Mesenchymal stem cell (in vitro differentiated cells and primary cell): ENCODE results near the gene PIR. TPM values are rescaled to one million over a fixed set of nuclear protein-coding genes. Genes with fewer than 3 reads are reported as not detected.

Experiments
- DNase-seq: peaks from one replicate; pipeline ENCODE4 v3.0.0-alpha.2; 2013
- H2AFZ ChIP-seq: one replicate; pipeline ENCODE4 v1.6.1; 2013; ENCODE audit warnings: low read depth, mild to moderate bottlenecking, control low read depth, inconsistent platforms, low read length, moderate library complexity
- H2AK5ac ChIP-seq: 2 replicates; pipeline ENCODE4 v1.6.1; 2013; ENCODE audit warnings: low read length, moderate library complexity, mild to moderate bottlenecking, inconsistent platforms; ENCODE audit not compliant: severe bottlenecking
- H2BK120ac ChIP-seq: one replicate; pipeline ENCODE4 v1.6.1; 2013; ENCODE audit warnings: low read depth, mild to moderate bottlenecking, inconsistent platforms, low read length, moderate library complexity
- H2BK12ac ChIP-seq, 2 experiments: one replicate each; pipeline ENCODE4 v1.6.1; 2013; ENCODE audit warnings: inconsistent platforms in 2 of 2, low read length in 2 of 2, mild to moderate bottlenecking in 2 of 2, moderate library complexity in 2 of 2, control low read depth in 1 of 2
- H2BK15ac ChIP-seq: one replicate; pipeline ENCODE4 v1.6.1; 2013; ENCODE audit warnings: mild to moderate bottlenecking, low read depth, inconsistent platforms; ENCODE audit not compliant: poor library complexity, severe bottlenecking
- H2BK5ac ChIP-seq: 2 replicates; pipeline ENCODE4 v1.6.1; 2013; ENCODE audit warnings: low read depth, mild to moderate bottlenecking, low read length, control low read depth, inconsistent platforms; ENCODE audit not compliant: poor library complexity, severe bottlenecking
- H3K14ac ChIP-seq, 2 experiments: one replicate each; pipeline ENCODE4 v1.6.1; 2013; ENCODE audit warnings: inconsistent platforms in 2 of 2, low read length in 2 of 2, control low read depth in 1 of 2, mild to moderate bottlenecking in 1 of 2, moderate library complexity in 1 of 2
- H3K18ac ChIP-seq, 2 experiments: one replicate each; pipeline ENCODE4 v1.6.1; 2013; ENCODE audit warnings: inconsistent platforms in 2 of 2, low read length in 2 of 2, control low read depth in 1 of 2, low read depth in 1 of 2, mild to moderate bottlenecking in 1 of 2
- H3K23ac ChIP-seq, 2 experiments: one replicate each; pipeline ENCODE4 v1.6.1; 2013; ENCODE audit warnings: inconsistent platforms in 2 of 2, low read length in 2 of 2, mild to moderate bottlenecking in 2 of 2, moderate library complexity in 2 of 2, control low read depth in 1 of 2
- H3K27ac ChIP-seq: 2 replicates; pipeline ENCODE4 v1.5.1; 2013; ENCODE audit warnings: mild to moderate bottlenecking, moderate library complexity, low read length, control low read depth, inconsistent platforms; ENCODE audit not compliant: poor library complexity, severe bottlenecking
- H3K27me3 ChIP-seq, 2 experiments: 2 replicates each; pipeline versions ENCODE4 v1.6.1 to v1.7.0; 2013; ENCODE audit warnings: low read length in 2 of 2, mild to moderate bottlenecking in 2 of 2, moderate library complexity in 2 of 2, control low read depth in 1 of 2, inconsistent platforms in 1 of 2; ENCODE audit not compliant: control insufficient read depth in 1 of 2, insufficient read depth in 1 of 2
- H3K36me3 ChIP-seq, 2 experiments: 2 replicates each; pipeline versions ENCODE4 v1.6.1 to v1.7.0; 2013; ENCODE audit warnings: low read length in 2 of 2, control low read depth in 1 of 2, inconsistent platforms in 1 of 2, low read depth in 1 of 2, mild to moderate bottlenecking in 1 of 2; ENCODE audit not compliant: insufficient read depth in 2 of 2, control insufficient read depth in 1 of 2
- H3K4ac ChIP-seq, 2 experiments: one replicate each; pipeline ENCODE4 v1.6.1; 2013; ENCODE audit warnings: inconsistent platforms in 2 of 2, low read length in 2 of 2, mild to moderate bottlenecking in 2 of 2, moderate library complexity in 2 of 2, control low read depth in 1 of 2, low read depth in 1 of 2
- H3K4me1 ChIP-seq: 2 replicates; pipeline ENCODE4 v1.6.1; 2013; ENCODE audit warnings: low read depth, low read length, control low read depth; ENCODE audit not compliant: control insufficient read depth, insufficient read depth
- H3K4me2 ChIP-seq: 2 replicates; pipeline ENCODE4 v1.6.1; 2013; ENCODE audit warnings: low read length, mild to moderate bottlenecking, inconsistent platforms; ENCODE audit not compliant: poor library complexity, severe bottlenecking
- H3K4me3 ChIP-seq, 2 experiments: 2 replicates each; pipeline versions ENCODE4 v1.5.1 to v1.7.0; 2013; ENCODE audit warnings: low read length in 2 of 2, mild to moderate bottlenecking in 2 of 2, control low read depth in 1 of 2, low read depth in 1 of 2; ENCODE audit not compliant: insufficient read depth in 1 of 2
- H3K79me1 ChIP-seq: replicated peaks from 2 replicates; pipeline ENCODE4 v1.6.1; 2013; ENCODE audit warnings: mild to moderate bottlenecking, control low read depth, low read length, inconsistent platforms; ENCODE audit not compliant: poor library complexity, severe bottlenecking
- H3K9ac ChIP-seq: 2 replicates; pipeline ENCODE4 v1.7.0; 2013; ENCODE audit warnings: mild to moderate bottlenecking, low read length, moderate library complexity
- H3K9me3 ChIP-seq: 2 replicates; pipeline ENCODE4 v1.7.0; 2013; ENCODE audit warnings: mild to moderate bottlenecking, low read length; ENCODE audit not compliant: control insufficient read depth
- H4K8ac ChIP-seq: one replicate; pipeline ENCODE4 v1.6.1; 2013; ENCODE audit warnings: inconsistent platforms, mild to moderate bottlenecking, low read length, moderate library complexity
- H4K91ac ChIP-seq: one replicate; pipeline ENCODE4 v1.6.1; 2013; ENCODE audit warnings: mild to moderate bottlenecking, low read length, inconsistent platforms
- WGBS: methylation state at CpG from one replicate; pipeline ENCODE4 v1.1.7; 2013; ENCODE audit warnings: mixed read lengths; 5-methylcytosine and 5-hydroxymethylcytosine counted together
- polyA plus RNA-seq, 2 experiments: library from polyadenylated mRNA; stranded (reverse); fragments of 200-250 nt; gene quantifications; one replicate each; pipeline ENCODE4 v1.2.3, GENCODE V29; 2013

Gene PIR
- 26.5 TPM for polyA plus RNA-seq (2013, experiment 1 of 2)
- 27.1 TPM for polyA plus RNA-seq (2013, experiment 2 of 2)

DNA sequence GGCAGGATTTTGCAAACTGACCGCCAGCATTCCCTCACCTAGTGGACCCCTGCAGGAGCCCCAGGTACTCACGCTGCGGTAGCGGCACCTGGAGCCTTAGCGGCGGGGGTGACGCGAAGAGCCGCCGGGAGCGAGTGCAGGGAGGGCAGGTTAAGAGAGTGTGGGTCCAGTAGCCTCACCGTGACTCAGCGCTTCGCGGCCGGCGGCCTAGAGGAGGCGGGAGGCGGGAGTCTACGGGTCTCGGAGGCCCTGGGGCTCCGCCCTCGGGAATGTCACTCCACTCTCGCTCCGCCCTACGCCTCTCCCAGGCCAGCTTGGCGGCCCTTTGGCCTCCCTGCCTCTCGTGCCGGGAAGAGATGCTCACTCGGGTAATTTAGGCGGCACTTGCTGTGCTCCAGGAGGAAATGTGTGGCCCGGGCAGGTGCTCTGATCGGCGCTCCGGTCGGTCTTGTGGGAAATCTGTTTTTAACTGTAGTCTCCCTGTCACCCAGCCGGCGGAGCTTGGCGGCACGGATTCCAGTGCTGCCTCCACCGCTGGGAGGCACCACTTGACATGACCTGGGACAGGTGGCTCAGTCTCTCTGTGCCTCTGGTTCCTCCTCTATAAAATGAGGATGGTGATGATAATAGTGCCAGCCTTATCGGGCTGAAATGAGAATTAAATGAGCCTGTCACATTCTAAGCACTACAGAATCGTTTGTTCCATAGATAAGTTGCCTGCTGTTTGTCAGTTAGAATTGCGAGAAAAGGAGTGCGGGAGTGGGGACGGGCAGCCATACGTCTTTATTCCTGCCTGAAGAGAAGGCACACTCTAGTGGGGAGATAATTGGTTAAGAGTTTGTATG is at the start of gene PIR:
TSS of gene PIR (minus strand) at position 216 of the 845 bp plus-strand sequence. CDS start 2,076 bp downstream, outside the sequence.
- Histone ChIP-seq H2BK5ac (no peak within 1 kb of the TSS), H3K4ac (peak within 1 kb of the TSS in 1 of 2 experiments; percentile 15), H4K91ac (no peak within 1 kb of the TSS), H3K18ac (peak within 1 kb of the TSS; percentile 28), H3K4me2 (peak within 1 kb of the TSS; percentile 80), H3K36me3 (no peaks in the 10 kb centered on the region), H3K27ac (no peak within 1 kb of the TSS), H2AFZ (peak within 1 kb of the TSS; percentile 63), H2BK15ac (no peak within 1 kb of the TSS), H2BK120ac (no peak within 1 kb of the TSS), H3K9ac (peak within 1 kb of the TSS; percentile 84), H2AK5ac (no peak within 1 kb of the TSS), H3K79me1 (no peaks in the 10 kb centered on the region), H3K23ac (no peak within 1 kb of the TSS), H2BK12ac (peak within 1 kb of the TSS in 1 of 2 experiments; percentile 42), H3K9me3 (no peaks in the 10 kb centered on the region), H3K4me3 (peak within 1 kb of the TSS; percentile 55 to 79), H3K14ac (no peak within 1 kb of the TSS), H4K8ac (peak within 1 kb of the TSS; percentile 60), H3K27me3 (peaks cover 0 to 13% of the 10 kb centered on the region in 2 experiments), H3K4me1 (no peaks in the 10 kb centered on the region)
- DNase-seq, result peak; percentile 87
- whole genome bisulfite sequencing, result 10% methylated on average over 35 of the region's 47 CpGs

GRCh38 chrX:15530318-15530717 is 37.2 kb upstream of the PIR start:
- no peak overlapping the region for H2BK5ac ChIP-seq
- no peaks in the 10 kb centered on the region for H3K9me3 ChIP-seq
- no peak overlapping the region for H4K8ac ChIP-seq
- no peak overlapping the region for H2BK12ac ChIP-seq
- H3K4me1 ChIP-seq, result no peaks in the 10 kb centered on the region
- DNase-seq, result no peak
- no peak overlapping the region for H3K14ac ChIP-seq
- no peak overlapping the region for H3K9ac ChIP-seq
- H2BK15ac ChIP-seq, result no peak overlapping the region
- no peak overlapping the region for H2AK5ac ChIP-seq
- H2BK120ac ChIP-seq, result no peak overlapping the region
- H3K27me3 ChIP-seq, result peaks cover 0 to 9% of the 10 kb centered on the region in 2 experiments
- no peaks in the 10 kb centered on the region for H3K36me3 ChIP-seq
- no peak overlapping the region for H3K23ac ChIP-seq
- H3K27ac ChIP-seq, result no peak overlapping the region
- no peak overlapping the region for H3K4me2 ChIP-seq
- H3K4me3 ChIP-seq, result no peak overlapping the region
- H3K18ac ChIP-seq, result no peak overlapping the region
- H3K79me1 ChIP-seq, result no peaks in the 10 kb centered on the region
- WGBS, result 85% methylated on average over 3 of the region's 6 CpGs
- H2AFZ ChIP-seq, result no peak overlapping the region
- no peak overlapping the region for H3K4ac ChIP-seq
- no peak overlapping the region for H4K91ac ChIP-seq

GRCh38 chrX:15529165-15529564 is 36.0 kb upstream of the PIR start:
- Histone ChIP-seq H2BK5ac (no peak overlapping the region), H3K27me3 (peaks cover 0 to 9% of the 10 kb centered on the region in 2 experiments), H3K27ac (no peak overlapping the region), H3K9ac (no peak overlapping the region), H2BK15ac (no peak overlapping the region), H4K8ac (no peak overlapping the region), H4K91ac (no peak overlapping the region), H3K4me3 (no peak overlapping the region), H3K4me2 (no peak overlapping the region), H3K4me1 (no peaks in the 10 kb centered on the region), H3K23ac (no peak overlapping the region), H3K18ac (no peak overlapping the region), H3K9me3 (no peaks in the 10 kb centered on the region), H2BK120ac (no peak overlapping the region), H3K36me3 (no peaks in the 10 kb centered on the region), H3K14ac (no peak overlapping the region), H2AK5ac (no peak overlapping the region), H3K4ac (no peak overlapping the region), H3K79me1 (no peaks in the 10 kb centered on the region), H2BK12ac (no peak overlapping the region), H2AFZ (no peak overlapping the region)
- no peak for DNase-seq

GRCh38 chrX:15525664-15526416 is 32.7 kb upstream of the PIR start:
- peaks cover 2% of the 10 kb centered on the region for H3K9me3 ChIP-seq
- no peaks in the 10 kb centered on the region for H3K79me1 ChIP-seq
- no peak overlapping the region for H3K27ac ChIP-seq
- no peak overlapping the region for H3K23ac ChIP-seq
- no peak overlapping the region for H2BK120ac ChIP-seq
- no peaks in the 10 kb centered on the region for H3K36me3 ChIP-seq
- no peak for DNase-seq
- H3K9ac ChIP-seq, result no peak overlapping the region
- H3K4me3 ChIP-seq, result no peak overlapping the region
- H4K91ac ChIP-seq, result no peak overlapping the region
- no peak overlapping the region for H2AFZ ChIP-seq
- H3K14ac ChIP-seq, result no peak overlapping the region
- peaks cover 0 to 9% of the 10 kb centered on the region in 2 experiments for H3K27me3 ChIP-seq
- H3K4me1 ChIP-seq, result no peaks in the 10 kb centered on the region
- no peak overlapping the region for H3K18ac ChIP-seq
- H2BK15ac ChIP-seq, result no peak overlapping the region
- H2AK5ac ChIP-seq, result no peak overlapping the region
- no peak overlapping the region for H2BK12ac ChIP-seq
- WGBS, result 80% methylated on average over 1 of the region's 8 CpGs
- H2BK5ac ChIP-seq, result no peak overlapping the region
- H4K8ac ChIP-seq, result no peak overlapping the region
- no peak overlapping the region for H3K4me2 ChIP-seq
- no peak overlapping the region for H3K4ac ChIP-seq
